Stimulated activated CD8-positive, alpha-beta memory T cell treated with anti-CD3 and anti-CD28 coated beads, Interleukin-12 subunit alpha, Interleukin-12 subunit beta, amount 100 ng/mL, for 1 hour (primary cell): ENCODE data around the gene IFT52.

Experiments used
- DNase-seq: peaks from one replicate; pipeline ENCODE4 v3.0.0-alpha.2; 2020; ENCODE audit warnings: low read depth

The IFT52 gene, protein sequence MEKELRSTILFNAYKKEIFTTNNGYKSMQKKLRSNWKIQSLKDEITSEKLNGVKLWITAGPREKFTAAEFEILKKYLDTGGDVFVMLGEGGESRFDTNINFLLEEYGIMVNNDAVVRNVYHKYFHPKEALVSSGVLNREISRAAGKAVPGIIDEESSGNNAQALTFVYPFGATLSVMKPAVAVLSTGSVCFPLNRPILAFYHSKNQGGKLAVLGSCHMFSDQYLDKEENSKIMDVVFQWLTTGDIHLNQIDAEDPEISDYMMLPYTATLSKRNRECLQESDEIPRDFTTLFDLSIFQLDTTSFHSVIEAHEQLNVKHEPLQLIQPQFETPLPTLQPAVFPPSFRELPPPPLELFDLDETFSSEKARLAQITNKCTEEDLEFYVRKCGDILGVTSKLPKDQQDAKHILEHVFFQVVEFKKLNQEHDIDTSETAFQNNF

DNA sequence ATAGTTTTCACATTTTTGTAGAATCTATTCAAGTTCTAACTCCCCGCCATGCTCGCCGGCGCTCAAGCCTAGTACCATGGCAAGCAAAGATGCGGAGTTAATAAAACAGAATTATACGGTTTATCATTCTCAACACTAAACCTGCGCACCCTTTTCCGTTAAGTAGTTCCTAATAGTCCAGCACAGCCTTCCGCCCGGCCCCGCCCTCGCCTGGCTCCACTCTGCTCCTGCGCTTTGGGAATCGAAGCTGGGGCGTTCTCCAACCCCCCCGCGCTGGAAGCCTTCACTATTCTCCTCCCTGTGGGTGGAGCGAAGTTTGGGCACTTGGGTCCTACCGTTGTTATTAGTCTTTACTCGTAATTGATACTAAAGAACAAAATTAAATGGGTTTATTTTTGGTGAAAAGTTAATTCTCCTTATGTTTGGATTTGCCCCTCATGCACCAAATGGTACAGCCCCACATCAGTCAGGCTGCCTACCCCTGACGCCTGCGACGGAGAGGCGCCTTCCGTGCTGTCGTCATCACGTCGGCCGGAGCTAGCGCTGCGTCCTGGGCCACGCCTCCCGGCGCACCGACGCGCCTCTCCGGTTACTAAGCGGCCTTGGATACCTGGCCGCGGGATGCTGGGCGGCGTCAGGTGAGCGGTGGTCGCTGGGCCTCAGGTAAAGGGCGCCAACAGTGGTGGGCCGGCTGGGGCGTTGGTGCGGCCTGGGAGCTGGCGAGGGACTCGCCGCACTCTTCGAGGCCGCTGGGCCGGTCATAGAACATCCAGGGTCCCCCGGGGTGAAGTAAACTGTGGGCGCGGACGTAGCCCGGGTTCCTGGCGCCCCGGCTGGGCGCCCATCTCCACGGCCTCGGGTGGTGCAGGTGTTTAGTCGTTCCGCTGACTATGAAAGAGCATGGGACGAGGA, at the start of gene IFT52:
IFT52 (plus strand) TSS at position 546 of the 912 bp plus-strand sequence. CDS start 3,762 bp downstream, outside the sequence.
- peak; percentile 75 for DNase-seq

GRCh38 chr20:43541214-43541613, 49.5 kb upstream of the IFT52 start:
- DNase-seq: no peak

- DNase-seq: no peak
These were observed 48.6 kb upstream of the IFT52 start for GRCh38 chr20:43542161-43542560.

- no peak for DNase-seq
These were observed 48.1 kb upstream of the IFT52 start for GRCh38 chr20:43542674-43543073.

GRCh38 chr20:43543138-43543537, 47.6 kb upstream of the IFT52 start:
- no peak for DNase-seq

GRCh38 chr20:43544501-43544900, 46.2 kb upstream of the IFT52 start:
- DNase-seq: no peak

DNA sequence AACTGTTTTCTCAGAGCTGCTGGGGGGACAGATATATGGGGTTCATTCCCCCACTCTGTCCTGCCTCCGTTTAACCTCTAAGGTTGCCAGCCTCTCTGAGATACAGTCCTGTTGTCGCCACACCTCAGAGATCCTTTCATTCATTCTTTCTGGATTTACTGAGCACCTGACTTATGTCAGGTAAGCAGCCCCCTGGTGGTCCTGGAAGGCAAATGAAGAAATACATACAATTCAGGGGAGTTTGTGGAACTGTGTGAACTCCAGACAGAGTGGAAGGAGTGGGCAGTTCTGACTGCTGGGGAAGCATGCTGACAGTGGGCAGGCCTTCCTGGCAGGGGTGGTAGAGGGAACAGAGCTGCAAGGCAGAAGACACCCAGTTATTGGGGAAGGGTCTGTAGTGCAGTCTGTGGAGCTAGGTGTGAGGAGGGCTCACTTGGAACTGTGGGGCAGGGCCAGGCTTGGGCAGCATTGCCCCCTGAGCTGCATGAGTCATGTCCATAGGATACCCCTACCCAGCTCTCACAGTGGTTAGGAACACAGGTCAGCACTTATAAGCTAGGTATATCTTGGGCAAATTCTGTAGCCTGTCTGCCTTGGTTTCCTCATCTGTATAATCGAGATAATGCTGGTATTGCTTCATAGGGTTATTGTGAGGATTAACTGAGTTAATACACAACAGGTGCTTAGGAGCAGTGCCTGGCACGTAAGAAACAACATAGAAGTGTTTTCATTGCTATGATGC, 44.7 kb upstream of the IFT52 start:
- DNase-seq: no peak

DNA sequence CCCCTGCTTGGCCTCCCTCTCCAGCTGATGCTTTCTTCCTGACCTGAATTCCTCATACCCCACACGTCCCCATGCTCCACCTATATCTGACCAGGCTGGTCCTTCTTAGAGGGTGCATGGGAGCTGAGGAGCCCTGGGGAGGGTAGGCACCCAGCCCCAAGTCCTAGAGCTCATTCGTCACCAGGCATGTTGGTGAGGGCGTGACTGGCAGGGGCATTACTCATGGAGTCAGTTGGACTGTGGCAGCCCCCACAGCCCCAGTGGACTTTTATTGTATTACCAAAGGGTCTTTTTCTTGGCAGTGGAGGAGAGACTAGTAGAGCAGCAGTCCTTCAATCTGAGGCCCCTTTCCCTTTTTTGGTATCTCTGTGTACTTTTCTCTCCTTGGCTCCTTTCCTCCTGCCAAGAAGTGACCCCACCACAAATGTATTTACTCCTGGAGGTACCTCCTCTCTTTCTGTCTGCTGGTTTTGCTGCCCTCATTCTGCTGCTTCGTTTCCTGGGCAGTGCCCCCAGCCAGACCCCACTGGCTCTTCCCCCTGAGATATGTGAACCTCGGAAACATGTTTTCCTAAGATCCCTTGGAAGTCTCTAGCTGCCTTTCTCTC, 42.4 kb upstream of the IFT52 start:
- DNase-seq: no peak

DNA sequence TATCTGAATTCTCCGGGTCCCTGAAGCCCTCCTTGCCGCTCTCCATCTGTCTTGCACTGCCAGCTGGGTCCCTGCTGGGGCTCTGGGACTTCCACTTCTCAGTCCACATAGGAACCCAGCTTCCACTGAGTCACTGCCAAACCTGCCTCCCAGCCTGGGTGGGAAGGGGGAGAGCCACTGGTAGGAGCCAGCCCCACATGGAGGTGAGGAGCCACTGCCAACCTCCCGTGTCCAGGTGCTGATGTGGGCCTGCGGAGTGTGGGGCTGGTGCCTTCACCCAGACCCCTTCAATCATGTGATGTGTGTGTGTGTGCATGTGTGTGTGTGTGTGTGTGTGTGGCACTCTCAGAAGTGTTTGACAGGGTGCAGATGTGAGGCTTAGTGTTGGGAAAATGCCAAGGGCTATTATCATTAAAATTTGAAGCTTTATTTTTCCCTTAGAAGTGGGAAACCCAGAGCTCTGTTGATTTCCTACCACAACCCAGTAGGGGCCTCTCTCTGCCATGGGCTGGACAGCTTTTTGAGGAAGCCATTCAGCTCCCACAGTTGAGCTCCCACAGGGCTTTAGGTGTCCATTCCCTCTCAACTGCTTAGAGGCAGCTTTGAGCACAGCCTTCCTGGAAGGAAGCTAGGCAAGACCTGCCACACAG, 41.2 kb upstream of the IFT52 start:
- no peak for DNase-seq

DNA sequence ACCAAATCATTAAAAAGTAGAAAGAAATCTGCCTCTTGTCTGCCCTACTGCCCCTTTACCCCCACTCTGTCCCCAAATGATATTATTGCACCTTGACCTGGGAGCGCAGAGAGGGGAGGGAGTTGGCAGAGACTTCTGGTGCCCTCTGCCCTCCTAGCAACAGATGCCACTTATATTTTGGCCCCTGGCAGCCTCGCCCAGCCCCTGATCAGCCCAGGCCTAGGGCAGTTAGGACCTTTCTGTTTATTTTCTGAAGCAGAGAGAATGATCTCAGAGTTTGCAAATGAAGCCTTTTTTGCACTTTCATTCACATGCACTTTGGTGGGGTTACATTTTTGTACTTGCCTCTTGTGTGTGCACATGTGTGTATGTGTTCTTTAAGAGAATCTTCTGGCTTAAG, 40.3 kb upstream of the IFT52 start:
- no peak for DNase-seq

DNA sequence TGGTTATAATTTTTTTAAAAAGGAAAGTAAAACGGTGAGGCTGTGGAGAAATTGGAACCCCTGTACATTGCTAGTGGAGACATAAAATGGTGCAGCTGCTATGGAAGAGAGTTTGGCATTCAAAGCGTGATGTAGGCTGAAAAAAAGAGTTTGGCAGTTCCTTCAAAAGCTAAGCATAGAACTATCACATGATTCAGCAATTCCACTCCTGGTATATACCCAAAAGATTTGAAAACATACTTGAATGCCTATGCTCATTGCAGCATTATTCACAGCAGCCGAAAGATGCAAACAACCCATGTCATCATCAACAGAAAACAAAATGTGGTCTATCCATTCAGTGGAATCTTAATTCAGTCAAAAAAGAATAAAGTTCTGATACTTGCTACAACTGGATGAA, 36.4 kb upstream of the IFT52 start:
- DNase-seq: no peak

DNA sequence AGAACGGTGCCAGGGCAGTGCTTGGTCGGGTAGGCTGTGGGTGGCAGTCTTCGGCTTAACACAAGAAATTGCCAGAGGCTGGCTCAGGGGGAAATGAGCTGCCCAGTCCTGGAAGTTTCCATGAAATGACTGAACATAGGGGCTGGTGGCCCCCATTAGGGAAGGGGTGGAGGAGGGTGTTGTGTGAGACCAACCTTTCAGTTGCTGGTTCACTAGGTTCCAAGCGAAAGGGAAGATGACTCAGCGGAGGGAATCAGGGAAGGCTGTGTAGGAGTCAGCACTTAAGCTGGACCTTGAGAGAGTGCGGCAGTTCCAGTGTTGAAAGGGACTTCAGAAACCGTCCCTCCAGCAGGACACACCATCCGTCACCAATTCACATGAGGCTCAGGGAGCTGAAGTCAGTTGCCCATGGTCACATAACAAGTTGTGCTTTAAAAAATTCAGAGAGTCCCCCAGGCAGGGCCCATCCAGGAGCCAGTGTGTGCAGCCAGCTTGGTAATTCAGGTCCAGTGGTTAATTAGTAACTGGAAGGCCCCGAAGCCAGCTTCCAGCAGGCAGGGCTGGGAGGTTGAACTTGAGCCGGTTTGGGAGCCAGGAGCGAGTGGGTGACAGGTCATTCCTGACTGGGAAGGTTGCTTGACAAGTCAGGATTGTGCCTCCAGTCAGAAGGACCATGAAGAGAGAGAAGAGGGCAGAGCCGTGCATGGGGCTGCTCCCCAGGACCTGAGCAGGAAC, 32.2 kb upstream of the IFT52 start, which contains the start of gene SGK2:
SGK2 (plus strand) TSS at position 616 of the 735 bp plus-strand sequence. CDS start 7,469 bp downstream, outside the sequence.
- no peak for DNase-seq

- no peak for DNase-seq
These were observed 31.4 kb upstream of the IFT52 start for GRCh38 chr20:43559147-43559987.

DNA sequence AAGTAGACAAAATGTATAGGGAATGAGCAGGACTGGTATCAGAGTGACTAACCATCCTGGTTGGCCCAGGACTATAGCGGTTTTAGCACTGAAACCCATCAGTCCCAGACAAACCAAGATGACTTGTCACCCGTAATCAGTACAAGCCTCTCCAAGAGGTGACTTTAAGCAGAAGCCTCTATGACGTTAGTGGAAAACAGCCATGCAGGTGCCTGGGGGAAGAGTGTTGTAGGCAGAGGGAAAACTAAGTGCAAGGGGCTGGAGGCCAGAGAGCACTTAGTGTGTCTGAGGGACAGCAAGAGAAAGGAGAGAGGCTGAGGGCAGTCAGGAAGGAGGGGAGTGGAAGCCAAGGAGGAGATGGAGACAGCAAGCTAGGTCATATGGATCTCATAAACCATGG, 29.8 kb upstream of the IFT52 start:
- DNase-seq: no peak

GRCh38 chr20:43563429-43563828, 27.3 kb upstream of the IFT52 start:
- no peak for DNase-seq

GRCh38 chr20:43563991-43564390, 26.7 kb upstream of the IFT52 start:
- DNase-seq: no peak

GRCh38 chr20:43564455-43564854, 26.3 kb upstream of the IFT52 start:
- no peak for DNase-seq

DNA sequence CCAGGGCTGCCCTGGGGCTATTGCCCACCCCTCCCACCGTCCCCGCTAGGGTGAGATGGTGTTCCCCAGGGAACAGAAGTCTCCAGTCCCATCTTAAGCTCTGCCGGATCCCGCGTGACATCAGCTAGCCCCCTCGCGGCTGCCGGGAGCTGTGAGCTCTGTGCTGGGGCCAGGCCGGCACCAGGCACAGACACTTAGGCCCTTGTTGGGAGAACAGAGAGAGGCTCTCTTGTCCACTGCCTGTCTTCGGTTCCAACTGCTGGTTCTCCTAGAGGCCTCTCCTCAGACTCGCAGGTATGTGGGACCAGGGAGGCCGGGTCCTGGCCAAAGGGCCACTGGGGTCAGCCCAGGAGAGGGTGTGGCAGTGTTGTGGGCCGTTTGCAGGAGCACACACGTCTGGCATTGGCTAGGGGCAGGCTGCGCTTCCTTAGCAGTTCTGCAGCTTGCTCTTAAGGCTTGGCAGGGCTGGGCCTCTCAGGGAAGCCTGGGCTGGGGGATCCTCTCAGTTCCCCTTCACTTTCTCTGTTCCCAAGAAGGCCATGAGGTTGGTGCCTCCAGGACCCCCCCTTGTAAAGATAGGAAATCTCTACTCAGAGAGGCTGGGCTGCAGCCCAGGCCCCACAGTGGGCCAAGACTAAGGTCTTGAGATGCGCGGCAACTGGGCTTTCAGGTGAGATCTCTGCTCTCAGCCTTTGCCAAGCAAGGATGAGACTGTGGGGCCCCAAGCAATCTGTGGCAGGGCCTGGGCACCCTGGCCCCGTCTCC, 25.6 kb upstream of the IFT52 start:
- no peak for DNase-seq

DNA sequence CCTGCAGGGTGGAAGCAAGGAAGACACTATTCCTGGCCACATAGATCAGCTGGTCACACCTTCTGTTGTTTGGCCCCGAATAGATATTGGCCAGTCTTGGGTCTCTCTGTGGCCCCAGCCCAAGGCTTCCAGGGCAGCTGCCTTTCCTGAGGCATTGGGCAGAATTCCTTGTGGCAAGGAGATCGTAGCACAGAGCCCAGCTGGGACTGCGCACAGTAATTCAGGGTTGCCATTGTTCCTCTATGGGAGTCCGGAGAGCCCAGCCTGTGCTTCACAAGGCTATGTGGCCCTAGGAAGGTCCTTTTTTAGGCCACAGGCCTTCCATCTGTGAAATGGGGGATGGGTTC, 25.0 kb upstream of the IFT52 start:
- no peak for DNase-seq
